Umbilical cord (tissue), 2 donors: ENCODE data around the gene DOCK6. TPM values are rescaled to one million over a fixed set of nuclear protein-coding genes. Genes with fewer than 3 reads are reported as not detected.
"Not testable (repeated sequence)": the region's sequence is repeated elsewhere in the genome, so short reads cannot be mapped to it uniquely, and the experiment has no call there.

Source experiments
- DNase-seq: peaks from one replicate; pipeline ENCODE4 v3.0.0-alpha.2; 2015; ENCODE audit warnings: low spot score
- total RNA-seq: library from RNA; depleted of rRNA; stranded (reverse); fragments of >200 nt; gene quantifications from one replicate; pipeline ENCODE4 v1.2.3, GENCODE V29; 2014; ENCODE audit warnings: low replicate concordance; ENCODE audit not compliant: insufficient read depth

Gene DOCK6
- total RNA-seq, 1 donor from 2014 or later: 14.2 TPM

DNA sequence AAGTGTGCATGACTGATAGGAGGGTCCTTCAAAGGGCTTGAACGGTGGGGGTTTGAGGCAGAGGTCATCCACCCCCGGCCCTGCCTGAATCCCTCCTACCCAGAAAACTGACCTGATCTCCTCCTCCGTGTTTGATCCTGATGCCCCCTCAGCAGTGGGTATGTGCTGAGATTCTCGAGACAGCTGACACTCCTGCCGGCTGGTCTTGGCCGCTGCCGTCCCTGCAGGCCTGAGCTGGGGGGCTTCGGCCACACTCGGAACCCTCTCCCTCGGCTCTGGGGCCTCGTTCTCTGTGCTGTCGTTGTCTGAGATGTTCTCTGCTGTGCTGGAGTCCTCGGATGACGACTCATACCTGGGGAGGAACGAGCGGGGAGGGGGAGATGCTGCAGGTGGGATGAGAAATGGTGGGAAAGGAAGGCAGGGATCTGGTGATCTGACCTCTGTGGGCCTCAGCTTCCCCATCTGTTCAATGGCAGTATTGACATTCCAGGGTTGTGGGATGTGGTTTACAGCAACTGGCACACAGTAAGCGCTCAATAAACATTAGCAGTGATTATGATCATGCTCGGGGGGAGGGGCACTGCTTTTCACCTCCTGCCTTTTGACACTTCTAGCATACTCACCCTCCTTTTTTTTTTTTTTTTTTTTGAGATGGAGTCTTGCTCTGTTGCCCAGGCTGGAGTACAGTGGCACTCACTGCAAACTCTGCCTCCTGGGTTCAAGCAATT, 85.7 kb downstream of the DOCK6 start:
- DNase-seq: no peak

- no peak for DNase-seq
These were observed 86.4 kb downstream of the DOCK6 start for GRCh38 chr19:11175920-11176319.

DNA sequence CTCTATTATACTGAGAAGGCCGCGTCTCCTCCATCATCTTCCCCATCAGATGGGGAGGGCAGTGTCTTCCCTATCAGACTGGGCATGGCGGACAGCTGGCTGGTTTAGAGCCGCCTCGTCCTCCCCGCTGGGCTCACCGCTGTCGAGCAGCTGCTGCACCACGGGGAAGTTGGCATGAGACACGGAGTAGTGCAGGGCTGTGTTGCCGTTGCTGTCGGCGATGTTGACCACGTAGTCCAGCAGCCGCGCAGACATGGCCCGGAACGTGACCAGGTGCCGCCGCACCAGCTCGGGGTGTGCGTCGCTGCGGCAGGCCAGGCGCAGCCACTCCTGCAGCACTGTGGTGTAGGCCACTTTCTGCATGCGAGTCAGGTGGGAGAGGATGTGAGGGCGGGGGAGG, 88.0 kb downstream of the DOCK6 start:
- no peak for DNase-seq

GRCh38 chr19:11173516-11174155, 88.7 kb downstream of the DOCK6 start:
- DNase-seq: no peak

DNA sequence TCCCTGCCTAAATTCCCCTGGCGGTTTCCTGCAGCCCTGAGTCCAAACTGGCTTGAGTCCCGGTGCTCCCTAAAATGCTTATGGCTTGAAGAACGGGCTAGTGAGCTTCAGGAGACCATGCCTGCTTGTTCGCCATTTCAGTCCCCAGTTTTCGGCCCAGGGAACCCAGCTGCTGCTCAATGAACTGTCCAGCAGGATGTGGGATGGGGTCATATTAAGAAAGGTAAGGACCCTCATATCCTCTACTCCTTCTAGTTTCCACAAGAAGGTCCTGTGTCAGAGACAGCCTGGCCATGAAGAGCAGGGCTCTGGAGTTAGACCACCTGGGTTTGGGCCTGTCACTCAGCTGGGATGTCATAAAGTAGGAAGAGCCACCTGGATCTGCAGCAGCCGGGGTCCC, 89.7 kb downstream of the DOCK6 start:
- DNase-seq: no peak

GRCh38 chr19:11171144-11171543, 91.2 kb downstream of the DOCK6 start:
- no peak for DNase-seq

DNA sequence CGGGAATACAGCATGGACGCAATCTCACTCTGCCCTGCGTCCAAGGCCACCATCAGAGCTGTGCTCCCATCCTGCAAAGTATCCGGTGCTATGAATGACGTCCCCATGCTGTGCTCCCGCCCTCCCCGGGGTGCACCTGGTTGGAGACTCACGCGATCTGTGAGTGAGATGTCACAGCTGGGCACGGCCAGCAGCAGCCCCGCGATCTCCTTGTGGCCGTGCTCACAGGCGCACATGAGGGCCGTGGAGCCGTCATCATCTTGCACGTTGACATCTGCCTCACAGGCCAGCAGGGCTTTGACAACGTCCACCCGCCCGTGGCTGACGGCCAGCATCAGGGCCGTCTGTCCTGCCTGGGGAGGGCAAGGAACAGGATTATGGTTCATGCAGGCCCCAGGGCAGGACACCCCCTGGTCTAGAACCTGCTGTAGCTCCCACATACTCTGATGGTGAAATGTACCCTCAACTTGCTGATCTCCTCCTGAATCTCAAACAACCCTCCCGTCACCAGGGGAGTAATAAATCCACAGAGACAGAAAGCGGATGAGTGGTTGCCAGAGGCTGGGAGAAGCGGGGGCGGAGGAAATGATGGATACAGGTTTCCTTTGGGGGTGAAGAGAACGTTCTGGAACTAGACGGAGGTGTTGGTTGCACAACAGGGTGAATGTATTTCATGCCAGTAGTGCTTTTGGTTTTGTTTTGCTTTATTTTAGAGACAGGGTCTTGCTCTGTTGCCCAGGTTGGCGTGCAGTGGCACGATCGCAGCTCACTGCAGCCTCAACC, 92.2 kb downstream of the DOCK6 start:
- DNase-seq: no peak

- no peak for DNase-seq
These were observed 93.8 kb downstream of the DOCK6 start for GRCh38 chr19:11168568-11168967.

DNA sequence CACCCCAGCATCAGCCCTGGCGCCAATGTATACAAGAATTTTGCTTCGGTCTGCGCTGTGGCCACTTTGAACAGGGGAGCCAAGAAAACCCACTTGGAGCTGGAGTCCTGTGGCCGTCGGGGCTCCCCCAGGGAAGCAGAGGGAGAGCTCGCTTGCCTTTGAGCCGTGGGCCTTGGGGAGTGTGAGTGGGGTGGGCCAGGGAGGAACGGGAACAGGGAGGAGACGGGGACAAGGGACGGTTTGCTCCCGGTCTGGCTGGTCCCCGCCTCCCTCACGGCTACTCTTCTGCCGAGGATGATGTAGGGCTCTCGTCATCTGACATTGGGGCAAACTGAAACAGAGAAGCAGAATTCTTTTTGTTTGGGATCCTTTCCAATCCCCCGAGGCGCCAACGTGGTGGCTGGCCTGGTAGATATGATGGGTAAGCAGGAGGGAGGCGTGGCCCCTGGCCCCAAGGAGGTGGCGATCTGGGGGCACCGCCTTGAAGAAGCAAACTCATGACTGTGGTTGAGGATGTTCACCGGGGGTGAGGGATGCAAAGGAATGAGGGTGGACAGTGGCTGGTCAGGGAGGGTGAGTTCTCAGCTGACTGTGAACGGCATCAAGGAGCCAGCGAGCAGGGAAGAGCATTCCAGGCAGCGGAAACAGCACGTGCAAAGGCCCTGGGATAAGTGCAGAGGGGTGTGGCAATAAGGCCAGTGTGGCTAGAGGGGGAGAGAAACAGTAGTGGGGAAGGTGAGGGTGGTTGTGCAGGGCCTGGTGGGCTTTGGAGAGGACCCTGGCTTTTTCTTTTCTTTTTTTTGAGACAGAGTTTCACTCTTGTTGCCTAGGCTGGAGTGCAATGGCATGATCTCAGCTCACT, 95.8 kb downstream of the DOCK6 start:
- no peak for DNase-seq

DNA sequence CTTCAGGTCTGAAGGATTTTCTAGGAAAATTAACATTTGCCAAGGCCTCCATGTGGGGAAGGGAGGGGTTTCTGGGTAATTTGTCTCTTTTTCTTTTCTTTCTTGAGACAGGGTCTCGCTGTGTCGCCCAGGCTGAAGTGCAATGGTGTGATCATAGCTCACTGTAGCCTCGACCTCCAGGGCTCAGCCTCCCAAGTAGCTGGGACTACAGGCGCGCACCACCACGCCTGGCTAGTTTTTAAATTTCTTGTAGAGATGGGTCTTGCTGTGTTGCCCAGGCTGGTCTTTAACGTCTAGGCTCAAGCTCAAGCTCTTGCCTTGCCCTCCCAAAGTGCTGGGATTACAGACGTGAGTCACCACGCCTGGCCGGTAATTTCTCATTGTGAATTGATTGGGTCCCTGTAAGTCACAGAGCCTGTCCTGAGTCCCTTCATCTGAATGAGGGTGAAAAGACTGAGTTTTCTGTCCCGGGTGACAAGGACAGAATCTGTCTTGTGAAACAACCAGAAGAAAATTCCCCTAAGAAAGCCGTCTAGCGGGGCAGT, 96.8 kb downstream of the DOCK6 start:
- no peak for DNase-seq

GRCh38 chr19:11164879-11165406, 97.4 kb downstream of the DOCK6 start:
- DNase-seq: peak; percentile 85

- DNase-seq: no peak
These were observed 98.0 kb downstream of the DOCK6 start for GRCh38 chr19:11164296-11164695.

DNA sequence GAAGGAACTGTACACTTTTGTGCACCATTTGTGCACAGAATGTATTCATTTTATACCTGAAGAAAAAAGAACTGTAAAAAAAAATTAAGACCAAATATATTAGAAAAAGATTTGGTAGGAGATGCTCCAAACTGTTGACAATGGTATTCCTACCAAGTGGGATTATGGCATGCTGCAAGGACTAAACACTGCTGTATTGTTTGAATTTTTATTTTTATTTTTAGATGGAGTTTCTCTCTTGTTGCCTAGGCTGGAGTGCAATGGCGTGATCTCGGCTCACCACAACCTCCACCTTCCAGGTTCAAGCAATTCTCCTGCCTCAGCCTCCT, 101.9 kb downstream of the DOCK6 start:
- not testable (repeated sequence) for DNase-seq

DNA sequence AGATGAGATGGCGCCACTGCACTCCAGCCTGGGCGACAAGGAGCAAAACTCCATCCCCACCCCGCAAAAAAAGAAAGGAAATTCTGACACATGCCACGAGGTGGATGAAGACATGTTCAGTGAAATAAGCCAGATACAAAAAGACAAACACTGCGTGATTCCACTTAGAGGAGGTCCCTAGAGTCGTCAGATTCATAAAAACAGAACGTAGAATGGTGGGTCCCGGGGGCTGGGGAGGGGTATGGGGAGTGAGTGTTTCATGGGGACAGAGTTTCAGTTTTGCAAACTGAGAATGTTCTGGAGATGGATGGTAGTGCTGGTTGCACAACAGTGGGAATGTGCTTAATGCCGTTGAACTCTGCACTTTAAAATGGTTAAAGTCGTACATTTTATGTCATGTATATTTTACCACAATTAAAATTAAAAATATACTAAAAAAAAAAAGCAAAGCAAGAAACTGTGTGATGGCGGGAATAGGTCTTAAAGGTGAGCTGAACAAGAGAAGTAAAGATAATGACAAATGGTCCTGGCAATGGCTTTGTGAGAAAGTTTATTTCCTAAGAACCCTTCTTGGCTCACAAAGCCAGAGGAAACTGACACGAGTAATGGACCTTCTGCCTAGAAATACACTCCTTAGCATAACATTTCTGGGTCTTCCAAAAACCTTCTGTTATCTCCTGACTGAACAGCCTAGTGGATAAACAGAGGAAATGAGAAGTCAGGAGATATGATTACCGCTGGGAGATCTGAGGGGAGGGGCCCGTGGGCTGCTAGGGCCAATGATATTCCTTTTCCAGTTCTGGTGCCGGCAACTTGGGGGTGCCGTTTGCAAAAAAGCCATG, 102.5 kb downstream of the DOCK6 start:
- peak; percentile 46 for DNase-seq

DNA sequence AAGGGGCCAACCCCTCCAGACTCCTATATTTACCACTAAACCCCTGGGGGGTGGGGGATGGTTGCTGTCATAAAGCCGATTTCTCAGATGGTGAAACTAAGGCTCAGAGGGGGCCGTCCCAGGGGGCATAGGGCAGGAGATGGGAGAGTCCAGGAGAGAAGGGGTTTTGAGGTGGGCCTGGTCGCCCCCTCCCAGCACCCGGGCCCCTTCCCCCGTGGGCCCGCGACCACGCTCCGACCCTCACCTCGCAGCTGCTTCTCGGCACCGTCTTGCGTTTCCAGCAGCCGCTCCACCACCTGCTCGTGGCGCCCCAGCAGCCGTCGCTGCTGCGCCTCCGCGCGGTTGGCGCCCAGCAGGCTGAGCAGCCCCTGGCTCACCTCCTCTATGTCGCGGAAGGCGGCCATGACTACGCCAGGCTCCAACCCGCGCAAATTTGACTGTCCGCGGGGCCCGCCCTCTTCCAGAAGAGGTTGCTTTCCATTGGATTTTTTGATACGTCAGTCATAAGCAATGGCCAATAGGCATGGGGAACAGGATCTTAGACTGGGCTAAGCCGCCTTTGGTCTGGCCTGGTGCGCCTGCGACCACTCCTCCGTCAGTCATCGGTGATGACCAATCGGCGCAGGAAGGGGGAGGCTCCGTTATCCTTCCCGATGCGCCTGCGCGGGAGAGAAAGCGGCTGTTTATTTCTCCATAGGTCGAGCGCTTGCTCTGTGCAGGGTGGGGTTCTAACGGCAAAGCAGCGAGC, 106.8 kb downstream of the DOCK6 start, which contains the start of gene SPC24:
Gene SPC24 (minus strand): TSS at position 410 of the 748 bp plus-strand sequence. CDS start 6 bp downstream, at position 404.
- peak; percentile 99 for DNase-seq

DNA sequence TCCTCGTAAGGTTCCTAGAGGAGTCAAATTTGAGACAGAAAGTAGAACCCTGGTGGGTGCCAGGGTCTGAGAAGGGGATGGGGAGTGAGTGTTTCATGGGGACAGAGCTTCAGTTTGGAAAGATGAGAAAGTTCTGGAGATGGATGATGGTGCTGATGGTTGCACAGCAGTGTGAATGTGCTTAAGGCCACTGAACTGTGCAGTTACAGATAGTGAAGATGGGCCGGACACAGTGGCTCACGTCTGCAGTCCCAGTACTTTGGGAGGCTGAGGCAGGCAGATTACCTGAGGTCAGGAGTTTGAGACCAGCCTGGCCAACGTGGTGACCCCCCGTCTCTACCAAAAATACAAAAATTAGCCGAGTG, 107.7 kb downstream of the DOCK6 start:
- DNase-seq: no peak

DNA sequence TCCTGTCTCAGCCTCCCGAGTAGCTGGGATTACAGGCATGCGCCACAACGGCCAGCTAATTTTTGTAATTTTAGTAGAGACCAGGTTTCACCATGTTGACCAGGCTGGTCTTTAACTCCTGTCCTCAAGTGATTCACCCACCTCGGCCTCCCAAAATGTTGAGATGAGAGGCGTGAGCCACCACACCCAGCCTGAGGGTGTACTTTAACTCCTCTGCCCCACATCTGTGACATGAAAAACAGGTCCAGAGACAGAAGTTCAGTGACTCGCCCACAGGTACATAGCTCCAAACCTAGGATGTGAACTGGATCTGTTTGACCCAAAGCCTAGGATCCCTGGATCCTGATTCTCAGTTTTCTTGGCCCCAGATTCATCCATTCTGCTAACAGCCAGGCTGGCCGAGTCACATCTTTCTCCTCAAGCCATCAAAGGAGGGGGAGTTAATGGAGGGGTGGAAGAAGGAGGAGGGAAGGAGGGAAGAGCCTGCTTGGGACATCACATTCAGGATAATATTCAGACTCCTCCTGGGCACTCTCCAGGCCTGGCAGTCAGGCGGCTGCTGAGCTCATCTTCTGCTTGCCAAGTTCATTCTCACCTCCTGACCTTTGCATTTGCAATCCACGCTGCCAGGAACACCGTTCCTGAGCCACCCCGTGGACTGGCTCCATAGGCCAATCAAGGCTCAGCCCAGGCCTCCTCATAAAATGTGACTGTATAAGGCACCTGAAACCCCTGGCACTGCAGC, 109.8 kb downstream of the DOCK6 start:
- DNase-seq: peak; percentile 54

- peak; percentile 71 for DNase-seq
These were observed 111.1 kb downstream of the DOCK6 start for GRCh38 chr19:11151181-11151580.
